LNCAP (cell line): Measurements from ENCODE around the gene CAPN2.

Experiments used
- CTCF ChIP-seq: fragments of 450-650 bp; IDR thresholded peaks from 2 replicates; pipeline ENCODE4 v1.5.1; 2017; ENCODE audit warnings: mild to moderate bottlenecking

The CAPN2 gene

GRCh38 chr1:223776075-223776814, 63.9 kb downstream of the CAPN2 start:
- no peak for TF ChIP-seq CTCF

GRCh38 chr1:223776826-223777454, 64.6 kb downstream of the CAPN2 start:
- no peak for TF ChIP-seq CTCF

- TF ChIP-seq CTCF, result no peak
Observed at GRCh38 chr1:223780318-223780717, 68.0 kb downstream of the CAPN2 start.

GRCh38 chr1:223780949-223781348, 68.6 kb downstream of the CAPN2 start:
- no peak for TF ChIP-seq CTCF

- no peak for TF ChIP-seq CTCF
Observed at GRCh38 chr1:223783676-223784075, 71.3 kb downstream of the CAPN2 start.

GRCh38 chr1:223784541-223784940, 72.2 kb downstream of the CAPN2 start:
- no peak for TF ChIP-seq CTCF

GRCh38 chr1:223785808-223786207, 73.5 kb downstream of the CAPN2 start:
- no peak for TF ChIP-seq CTCF
